ENCODE data around the gene ANKS4B.
"Not testable (repeated sequence)": the region's sequence is repeated elsewhere in the genome, so short reads cannot be mapped to it uniquely, and the experiment has no call there.

The ANKS4B gene

GRCh38 chr16:21233521-21234150 is at the start of gene ANKS4B:
Gene ANKS4B (plus strand): TSS chr16:21233699. CDS start chr16:21233738, 39 bp downstream.
- no peak for DNase-seq

- DNase-seq: no peak
Observed at GRCh38 chr16:21183995-21184394, 49.5 kb upstream of the ANKS4B start.

GRCh38 chr16:21184834-21185233 is 48.7 kb upstream of the ANKS4B start:
- no peak for DNase-seq

- DNase-seq: no peak
Observed at GRCh38 chr16:21185659-21186325, 47.7 kb upstream of the ANKS4B start.

GRCh38 chr16:21186326-21186691 is 47.2 kb upstream of the ANKS4B start:
- DNase-seq: no peak

GRCh38 chr16:21189311-21189710 is 44.2 kb upstream of the ANKS4B start:
- no peak for DNase-seq

GRCh38 chr16:21190013-21190412 is 43.5 kb upstream of the ANKS4B start:
- DNase-seq: no peak

GRCh38 chr16:21190599-21190998 is 42.9 kb upstream of the ANKS4B start:
- DNase-seq: no peak

- DNase-seq: no peak
Observed at GRCh38 chr16:21192991-21193390, 40.5 kb upstream of the ANKS4B start.

GRCh38 chr16:21194771-21195301 is 38.7 kb upstream of the ANKS4B start:
- DNase-seq: no peak

- not testable (repeated sequence) for DNase-seq
Observed at GRCh38 chr16:21195330-21195729, 38.2 kb upstream of the ANKS4B start.

- DNase-seq: no peak
Observed at GRCh38 chr16:21197112-21197511, 36.4 kb upstream of the ANKS4B start.

GRCh38 chr16:21197621-21198020 is 35.9 kb upstream of the ANKS4B start:
- no peak for DNase-seq

GRCh38 chr16:21199607-21200218 is 33.8 kb upstream of the ANKS4B start:
- no peak for DNase-seq

GRCh38 chr16:21203155-21203797 is 30.2 kb upstream of the ANKS4B start:
- no peak for DNase-seq

- no peak for DNase-seq
Observed at GRCh38 chr16:21205303-21205702, 28.2 kb upstream of the ANKS4B start.

- DNase-seq: no peak
Observed at GRCh38 chr16:21206550-21206949, 26.9 kb upstream of the ANKS4B start.

- no peak for DNase-seq
Observed at GRCh38 chr16:21208446-21209230, 24.9 kb upstream of the ANKS4B start.

- DNase-seq: no peak
Observed at GRCh38 chr16:21211486-21211885, 22.0 kb upstream of the ANKS4B start, which contains the start of gene ZP2. Gene ZP2 (minus strand): TSS chr16:21211574. CDS start chr16:21211547, 27 bp downstream.

GRCh38 chr16:21214086-21214485 is 19.4 kb upstream of the ANKS4B start:
- no peak for DNase-seq

- no peak for DNase-seq
Observed at GRCh38 chr16:21217121-21217520, 16.4 kb upstream of the ANKS4B start.

- DNase-seq: no peak
Observed at GRCh38 chr16:21218153-21218552, 15.3 kb upstream of the ANKS4B start.

- no peak for DNase-seq
Observed at GRCh38 chr16:21219551-21219950, 13.9 kb upstream of the ANKS4B start.

Data from left hindlimb (tissue), 1 donor.